CD14-positive monocyte (primary cell): ENCODE data around the gene MBD2. TPM values are rescaled to one million over a fixed set of nuclear protein-coding genes. Genes with fewer than 3 reads are reported as not detected.

Experiments
- DNase-seq, 3 donors: peaks; one replicate each; pipeline ENCODE4 v3.0.0-alpha.2; 2011 to 2022
- H2AFZ ChIP-seq: 2 replicates; pipeline ENCODE4 v1.6.0; 2012; ENCODE audit warnings: mild to moderate bottlenecking, low read depth, low read length, inconsistent platforms; ENCODE audit not compliant: insufficient read depth, poor library complexity, severe bottlenecking
- H3K27ac ChIP-seq, 2 donors: 1 replicate in 1 of 2; 2 replicates in 1 of 2; pipeline ENCODE4 v1.5.1; 2012 to 2013; ENCODE audit warnings: low read length in 2 of 2, control low read depth in 1 of 2, inconsistent platforms in 1 of 2, low read depth in 1 of 2, mild to moderate bottlenecking in 1 of 2
- H3K27me3 ChIP-seq, 2 donors: one replicate each; pipeline versions ENCODE4 v1.6.0 to v1.6.1; 2011 to 2013; ENCODE audit warnings: low read length in 2 of 2; ENCODE audit not compliant: control insufficient read depth in 2 of 2, insufficient read depth in 2 of 2
- H3K36me3 ChIP-seq, 2 donors: replicated peaks in 1 of 2; 1 replicate in 1 of 2; 2 replicates in 1 of 2; pipeline versions ENCODE4 v1.5.1 to v1.6.1; 2012 to 2013; ENCODE audit warnings: low read length in 2 of 2, control low read depth in 1 of 2, inconsistent platforms in 1 of 2, mild to moderate bottlenecking in 1 of 2; ENCODE audit not compliant: insufficient read depth in 2 of 2, control insufficient read depth in 1 of 2
- H3K4me1 ChIP-seq, 2 donors: 1 replicate in 1 of 2; 2 replicates in 1 of 2; pipeline versions ENCODE4 v1.5.1 to v1.6.1; 2012 to 2013; ENCODE audit warnings: low read length in 2 of 2, control low read depth in 1 of 2, inconsistent platforms in 1 of 2, mild to moderate bottlenecking in 1 of 2, moderate library complexity in 1 of 2; ENCODE audit not compliant: insufficient read depth in 2 of 2, control insufficient read depth in 1 of 2
- H3K4me2 ChIP-seq: replicated peaks from 2 replicates; pipeline ENCODE3; 2012; ENCODE audit warnings: low read length, moderate library complexity, mild to moderate bottlenecking; ENCODE audit not compliant: poor library complexity, severe bottlenecking; ENCODE audit errors: extremely low read depth
- H3K4me3 ChIP-seq, 3 experiments: fragments of 200-600 bp in 1 of 3; sonication (generic) in 1 of 3; replicated peaks in 1 of 3; 1 replicate in 2 of 3; 2 replicates in 1 of 3; pipeline ENCODE4 v1.5.1; 2011 to 2013; ENCODE audit warnings: low read length in 3 of 3, mild to moderate bottlenecking in 3 of 3, control low read depth in 2 of 3, low read depth in 2 of 3, inconsistent platforms in 1 of 3, moderate library complexity in 1 of 3
- H3K79me2 ChIP-seq: 2 replicates; pipeline ENCODE4 v1.6.0; 2012; ENCODE audit warnings: mild to moderate bottlenecking, control low read depth, inconsistent platforms, low read length, moderate library complexity; ENCODE audit not compliant: insufficient read depth
- H3K9ac ChIP-seq: 2 replicates; pipeline ENCODE4 v1.6.0; 2017; ENCODE audit warnings: low read length, mild to moderate bottlenecking; ENCODE audit not compliant: insufficient read depth, poor library complexity, severe bottlenecking
- H3K9me3 ChIP-seq, 2 donors: replicated peaks in 1 of 2; 1 replicate in 1 of 2; 2 replicates in 1 of 2; pipeline versions ENCODE4 v1.5.1 to v1.6.1; 2012 to 2013; ENCODE audit warnings: low read length in 2 of 2, control low read depth in 1 of 2; ENCODE audit not compliant: control insufficient read depth in 1 of 2, insufficient read depth in 1 of 2
- H4K20me1 ChIP-seq: 2 replicates; pipeline ENCODE4 v1.6.0; 2012; ENCODE audit warnings: mild to moderate bottlenecking, low read length, control low read depth, moderate library complexity; ENCODE audit not compliant: insufficient read depth
- H3K27ac Mint-ChIP-seq, 7 donors: one replicate each; pipeline ENCODE4 v1.8.0; 2020; ENCODE audit warnings: mild to moderate bottlenecking in 7 of 7, mixed read lengths in 7 of 7, moderate library complexity in 6 of 7, inconsistent platforms in 2 of 7
- H3K27me3 Mint-ChIP-seq, 3 donors: one replicate each; pipeline ENCODE4 v1.8.0; 2021 to 2022; ENCODE audit warnings: low read depth in 3 of 3, mild to moderate bottlenecking in 3 of 3, mixed read lengths in 3 of 3, moderate library complexity in 3 of 3, inconsistent platforms in 1 of 3
- H3K36me3 Mint-ChIP-seq, 2 donors: one replicate each; pipeline ENCODE4 v1.8.0; 2020; ENCODE audit warnings: mixed read lengths in 2 of 2, inconsistent platforms in 1 of 2, mild to moderate bottlenecking in 1 of 2
- H3K4me1 Mint-ChIP-seq: one replicate; pipeline ENCODE4 v1.8.0; 2020; ENCODE audit warnings: mild to moderate bottlenecking, mixed read lengths
- H3K4me3 Mint-ChIP-seq, 2 donors: one replicate each; pipeline ENCODE4 v1.8.0; 2020; ENCODE audit warnings: mild to moderate bottlenecking in 2 of 2, mixed read lengths in 2 of 2, moderate library complexity in 1 of 2
- H3K9me3 Mint-ChIP-seq, 7 donors: one replicate each; pipeline ENCODE4 v1.8.0; 2020 to 2022; ENCODE audit warnings: mixed read lengths in 7 of 7, mild to moderate bottlenecking in 6 of 7, moderate library complexity in 6 of 7, inconsistent platforms in 2 of 7
- CTCF ChIP-seq: fragments of 200-600 bp; IDR thresholded peaks from one replicate; pipeline ENCODE4 v1.8.0; 2022; ENCODE audit warnings: antibody characterized with exemption, mild to moderate bottlenecking
- WGBS: methylation state at CpG from one replicate; pipeline ENCODE4 v1.1.5; 2013; ENCODE audit warnings: missing lambda C conversion rate; ENCODE audit not compliant: insufficient coverage; 5-methylcytosine and 5-hydroxymethylcytosine counted together
- intact Hi-C, 2 donors: fragments of 100-400 bp; cut with micrococcal nuclease; formaldehyde crosslinking; loops; one replicate each; pipeline versions ENCODE4 v1.15.0 to v1.15.1; 2023
- polyA plus RNA-seq, 3 donors: library from polyadenylated mRNA; depleted of rRNA in 1 of 3; unstranded in 2 of 3; stranded (reverse) in 1 of 3; fragments of 300-500 nt in 2 of 3; fragments of >200 nt in 1 of 3; fragmentation: Illumina TruSeq in 2 of 3; gene quantifications; 1 replicate in 2 of 3; 2 replicates in 1 of 3; pipeline ENCODE4 v1.2.3, GENCODE V29; 2012 to 2021

The MBD2 gene
- polyA plus RNA-seq, 3 donors, result 11.6 to 64.9 (median 25.2) TPM

GRCh38 chr18:54240629-54241107, 16.2 kb upstream of the MBD2 start:
- no peaks in the 10 kb centered on the region for H3K9me3 ChIP-seq
- peak overlapping the region; percentile 86 to 93 for H3K27ac ChIP-seq
- Mint-ChIP-seq H3K4me3 (peak overlapping the region; percentile 20 to 51), H3K27ac (peak overlapping the region; percentile 91 to 96 (median 96)), H3K9me3 (peaks cover 0 to 2% (median 0%) of the 10 kb centered on the region in 7 donors), H3K36me3 (no peaks in the 10 kb centered on the region), H3K4me1 (peaks cover 46% of the 10 kb centered on the region), H3K27me3 (no peaks in the 10 kb centered on the region)
- peaks cover 48 to 56% of the 10 kb centered on the region in 2 donors for H3K4me1 ChIP-seq
- peak overlapping the region; percentile 50 for H3K9ac ChIP-seq
- H3K79me2 ChIP-seq, result no peaks in the 10 kb centered on the region
- WGBS, result 39% methylated on average over 10 of the region's 13 CpGs
- no peak for TF ChIP-seq CTCF
- H3K4me3 ChIP-seq, result peak overlapping the region in 1 of 3 experiments; percentile 57
- peak overlapping the region; percentile 72 for H2AFZ ChIP-seq
- H3K27me3 ChIP-seq, result no peaks in the 10 kb centered on the region
- peak overlapping the region; percentile 60 for H3K4me2 ChIP-seq
- H4K20me1 ChIP-seq, result no peaks in the 10 kb centered on the region
- intact Hi-C loops, result no loop called here
- no peaks in the 10 kb centered on the region for H3K36me3 ChIP-seq
- peak; percentile 79 to 87 (median 80) for DNase-seq

- H3K27me3 Mint-ChIP-seq, result no peaks in the 10 kb centered on the region
- peaks cover 0 to 2% (median 0%) of the 10 kb centered on the region in 7 donors for H3K9me3 Mint-ChIP-seq
- H3K4me3 ChIP-seq, result peak overlapping the region; percentile 1 to 57 (median 6)
- TF ChIP-seq CTCF, result no peak
- H3K4me2 ChIP-seq, result peak overlapping the region; percentile 60
- H3K9me3 ChIP-seq, result no peaks in the 10 kb centered on the region
- H3K4me1 ChIP-seq, result peaks cover 48 to 56% of the 10 kb centered on the region in 2 donors
- H3K4me3 Mint-ChIP-seq, result peak overlapping the region; percentile 60 to 61
- H2AFZ ChIP-seq, result peak overlapping the region; percentile 72
- H3K36me3 ChIP-seq, result no peaks in the 10 kb centered on the region
- H3K27ac Mint-ChIP-seq, result peak overlapping the region; percentile 91 to 96 (median 96)
- intact Hi-C loops, result no loop called here
- H3K79me2 ChIP-seq, result no peaks in the 10 kb centered on the region
- WGBS, result no CpG with 5 or more reads among the region's 2 CpGs
- peak in 2 of 3 donors; percentile 25 to 49 for DNase-seq
- peak overlapping the region; percentile 50 for H3K9ac ChIP-seq
- H3K36me3 Mint-ChIP-seq, result no peaks in the 10 kb centered on the region
- H3K27ac ChIP-seq, result peak overlapping the region; percentile 86 to 93
- peaks cover 47% of the 10 kb centered on the region for H3K4me1 Mint-ChIP-seq
- no peaks in the 10 kb centered on the region for H4K20me1 ChIP-seq
- H3K27me3 ChIP-seq, result no peaks in the 10 kb centered on the region
Observed at GRCh38 chr18:54239601-54240000, 15.1 kb upstream of the MBD2 start.
